ENCODE measurements around the gene GLUL.
"Not testable (repeated sequence)": the region's sequence is repeated elsewhere in the genome, so short reads cannot be mapped to it uniquely, and the experiment has no call there.

The GLUL gene

DNA sequence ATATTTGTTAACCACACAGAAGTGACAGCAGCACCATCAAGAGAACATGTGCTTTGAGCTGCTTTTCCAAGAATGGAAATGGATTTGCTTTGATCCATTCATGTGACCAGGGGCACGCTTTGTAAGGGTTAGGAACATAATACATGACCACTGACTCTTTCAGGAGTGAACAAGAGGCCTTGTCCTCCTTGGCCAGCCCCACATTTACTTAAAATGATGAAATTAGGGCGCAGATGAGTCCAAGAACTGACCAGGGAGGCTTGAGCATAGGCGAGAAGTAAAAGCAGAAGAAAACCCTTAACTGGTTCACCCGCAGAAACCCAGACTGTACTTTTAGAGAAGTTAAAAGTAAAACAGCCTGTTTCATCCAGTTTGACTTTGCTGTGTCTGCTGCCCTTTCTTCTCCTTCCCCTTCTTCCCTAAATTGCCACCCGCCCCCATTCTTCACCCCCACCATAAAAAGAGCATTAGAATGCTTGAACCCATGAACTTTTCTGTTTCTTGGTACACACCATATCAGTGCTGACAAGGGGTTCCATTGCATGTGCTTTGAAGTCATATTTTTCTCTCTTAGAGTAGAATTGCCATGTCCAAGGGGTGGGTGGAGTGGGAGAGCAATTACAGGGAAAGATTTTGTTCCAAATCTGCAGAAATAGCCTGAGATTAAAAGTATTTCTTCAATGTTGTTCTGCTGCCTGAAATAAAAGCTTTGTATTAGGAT is 2.6 kb upstream of the GLUL start:
- no peak for DNase-seq (ENCODE audit: low spot score)

DNA sequence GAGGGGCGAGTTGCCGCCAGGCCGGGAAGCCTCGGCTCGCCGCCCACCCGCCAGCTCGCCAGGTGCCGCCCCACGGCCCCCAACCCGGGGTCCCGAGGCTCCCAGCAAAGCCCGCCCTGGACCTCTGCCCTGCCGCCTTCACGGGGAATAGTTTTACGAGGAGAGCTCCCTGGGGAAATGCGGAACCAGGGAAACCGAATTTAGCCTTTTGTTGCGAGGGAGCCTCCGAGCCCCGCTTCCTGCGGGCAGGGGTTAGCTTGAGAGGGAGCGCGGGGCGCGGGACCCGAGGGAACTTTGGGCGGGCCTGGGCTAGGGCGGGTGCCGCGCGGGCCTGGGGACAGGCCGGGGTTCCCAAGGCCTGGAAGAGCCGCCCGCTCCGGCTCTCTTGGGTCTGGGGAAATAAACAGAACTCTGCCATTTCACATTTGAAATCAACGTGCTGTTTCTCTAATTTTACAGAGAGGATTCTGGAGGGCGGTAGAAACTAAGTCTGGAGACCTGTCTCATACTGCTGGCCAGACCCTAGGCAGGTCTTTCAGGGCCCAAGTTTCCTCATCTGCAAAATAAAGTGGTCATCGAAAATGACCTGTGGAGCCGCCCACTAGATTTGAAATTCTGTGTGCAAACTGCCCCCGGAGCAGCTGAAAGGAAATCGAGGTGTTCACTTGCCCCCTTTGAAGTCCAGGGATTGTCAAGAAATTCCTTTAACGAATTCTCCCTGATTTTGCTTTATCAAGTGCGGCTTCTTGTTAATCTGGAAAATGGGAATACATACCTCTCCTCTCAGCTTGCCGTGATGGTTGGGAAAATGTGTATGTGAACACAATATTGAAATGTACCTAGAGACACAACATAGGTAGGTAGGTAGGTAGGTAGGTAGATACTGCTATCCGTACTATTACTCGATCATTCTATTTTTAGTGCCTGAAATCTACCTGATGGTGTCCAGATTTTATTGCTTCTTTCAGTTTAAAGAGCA is 749 bp upstream of the GLUL start:
- DNase-seq (ENCODE audit: low spot score): peak; percentile 35

- no peak for DNase-seq (ENCODE audit: low spot score)
Observed at GRCh38 chr1:182391028-182391361, 595 bp downstream of the GLUL start.

DNA sequence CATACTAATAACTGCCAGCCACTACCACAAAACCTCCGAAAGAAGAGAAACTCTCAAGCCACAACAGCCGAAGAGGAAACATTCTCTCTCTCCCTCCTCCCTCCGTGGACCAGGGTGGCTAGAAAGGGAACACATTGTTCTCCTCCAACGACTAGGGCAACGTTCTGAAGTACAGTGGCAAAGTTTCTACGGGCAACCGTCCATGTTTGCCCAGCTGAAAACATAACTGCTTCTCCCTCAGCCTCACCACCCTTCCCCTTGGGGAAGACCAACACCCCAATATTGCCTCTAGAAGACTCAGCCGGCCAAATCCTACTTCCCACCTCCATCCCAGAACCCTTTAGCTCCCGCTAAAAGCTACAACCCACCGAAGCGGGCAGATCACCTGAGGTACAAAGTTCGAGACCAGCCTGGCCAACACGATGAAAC is 2.0 kb downstream of the GLUL start:
- DNase-seq (ENCODE audit: low spot score): no peak

- DNase-seq (ENCODE audit: low spot score): no peak
Observed at GRCh38 chr1:182388392-182389134, 3.0 kb downstream of the GLUL start.

DNA sequence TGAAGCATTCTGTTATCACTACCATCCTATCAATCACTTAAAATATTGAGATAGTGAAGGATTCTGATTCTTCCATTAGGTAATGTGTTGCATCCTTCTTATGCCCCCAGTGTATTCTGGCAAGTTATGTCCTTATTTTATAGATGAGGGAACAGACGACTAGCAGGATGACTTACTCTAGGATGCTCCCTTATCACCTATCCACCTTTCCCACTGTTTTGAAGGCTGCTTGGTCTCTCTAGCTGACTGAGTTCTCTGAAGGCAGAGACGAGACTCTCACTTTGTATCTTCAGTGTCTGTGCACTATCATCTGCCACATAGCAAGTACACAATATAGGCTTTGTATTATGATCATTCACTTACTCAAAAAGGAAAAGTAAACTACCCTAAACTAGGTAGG is 4.0 kb downstream of the GLUL start:
- no peak for DNase-seq (ENCODE audit: low spot score)

- no peak for DNase-seq (ENCODE audit: low spot score)
Observed at GRCh38 chr1:182386980-182387379, 4.6 kb downstream of the GLUL start.

- DNase-seq (ENCODE audit: low spot score): no peak
Observed at GRCh38 chr1:182385885-182386853, 5.4 kb downstream of the GLUL start.

DNA sequence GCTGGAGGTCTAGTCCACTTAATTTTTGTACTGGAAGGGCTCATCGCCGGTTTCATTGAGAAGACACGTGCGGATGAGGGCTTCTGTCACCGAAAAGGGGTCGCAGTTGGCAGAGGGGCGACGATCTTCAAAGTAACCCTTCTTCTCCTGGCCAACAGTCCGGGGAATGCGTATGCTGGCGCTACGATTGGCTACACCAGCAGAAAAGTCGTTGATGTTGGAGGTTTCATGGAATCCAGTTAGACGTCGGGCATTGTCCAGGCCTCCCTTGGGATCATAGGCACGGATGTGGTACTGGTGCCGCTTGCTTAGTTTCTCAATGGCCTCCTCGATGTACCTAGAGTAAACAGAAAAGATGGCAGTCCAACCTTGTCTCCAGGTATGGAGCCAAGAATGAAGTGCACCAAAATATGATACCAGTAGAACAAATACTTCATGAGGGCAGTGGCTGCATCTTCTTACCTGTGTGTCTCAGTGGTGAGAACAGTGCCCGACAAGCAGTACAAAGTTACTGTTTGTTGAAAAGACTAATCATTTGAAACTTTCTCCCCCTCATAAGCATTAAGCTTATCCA is 7.1 kb downstream of the GLUL start:
- no peak for DNase-seq (ENCODE audit: low spot score)

DNA sequence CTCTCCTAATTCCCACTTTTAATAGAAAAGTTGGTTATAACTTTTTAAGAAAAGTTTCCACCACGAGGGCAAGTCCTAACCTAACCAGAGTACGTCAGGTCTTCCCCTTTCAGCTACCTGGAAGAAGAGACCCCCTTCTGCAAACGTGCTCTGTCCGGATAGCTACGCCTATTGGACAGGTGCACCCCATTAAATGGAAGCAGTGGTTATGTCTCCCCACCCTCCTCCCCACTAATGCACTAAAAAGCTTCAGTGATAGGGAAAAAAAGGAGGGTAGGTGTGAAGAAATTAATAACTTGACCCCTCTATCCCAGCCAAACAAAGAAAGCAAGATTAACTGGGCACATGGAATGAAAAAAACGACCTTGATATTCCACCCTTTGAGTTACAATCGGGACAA is 7.7 kb downstream of the GLUL start:
- no peak for DNase-seq (ENCODE audit: low spot score)

DNA sequence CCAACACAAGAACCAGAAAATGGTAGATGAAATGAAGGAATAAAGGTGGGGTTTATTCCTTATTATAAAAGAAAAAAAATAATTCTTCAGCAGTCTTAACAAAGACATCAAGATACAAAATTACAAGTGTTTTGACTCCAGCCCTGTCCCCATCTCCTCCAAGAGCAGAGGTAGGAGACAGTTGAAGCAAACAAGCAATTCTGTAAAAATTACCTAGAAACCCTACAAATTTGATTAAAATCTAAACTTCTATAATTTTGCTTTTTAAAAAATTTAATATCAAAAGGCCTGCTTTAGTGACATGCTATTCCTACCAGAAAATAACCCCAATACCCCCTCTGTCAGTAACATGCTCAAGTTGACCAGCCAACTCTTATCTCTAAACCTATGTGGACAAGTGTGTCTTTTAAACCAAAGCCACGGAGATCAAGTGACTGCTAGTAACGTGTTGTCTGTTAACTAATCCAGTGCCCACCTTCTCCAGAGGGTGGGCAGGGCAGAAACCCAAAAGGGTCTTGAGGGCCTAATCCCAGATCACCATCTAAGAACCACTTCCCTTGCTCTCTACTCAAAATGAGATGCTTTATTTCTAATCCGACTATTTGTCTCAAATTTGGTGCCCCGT is 8.4 kb downstream of the GLUL start:
- DNase-seq (ENCODE audit: low spot score): no peak

GRCh38 chr1:182381962-182382819 is 9.4 kb downstream of the GLUL start:
- DNase-seq (ENCODE audit: low spot score): no peak

DNA sequence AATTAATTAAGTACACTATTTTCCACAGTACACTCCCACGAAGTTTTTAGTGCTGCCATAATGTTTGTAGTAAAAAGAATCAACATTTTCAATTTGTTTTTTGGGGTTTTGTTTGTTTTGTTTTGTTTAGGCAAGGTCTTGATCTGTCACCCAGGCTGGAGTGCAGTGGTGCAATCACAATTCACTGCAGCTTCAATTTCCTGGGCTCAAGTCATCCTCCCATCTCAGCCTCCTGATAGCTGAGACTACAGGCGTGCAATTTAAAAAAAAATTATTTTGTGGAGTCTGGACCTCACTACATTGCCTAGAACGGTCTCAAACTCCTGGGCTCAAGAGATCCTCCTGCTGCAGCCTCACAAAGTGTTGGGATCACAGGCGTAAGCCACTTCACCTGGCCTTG is 11.4 kb downstream of the GLUL start:
- no peak for DNase-seq (ENCODE audit: low spot score)

DNA sequence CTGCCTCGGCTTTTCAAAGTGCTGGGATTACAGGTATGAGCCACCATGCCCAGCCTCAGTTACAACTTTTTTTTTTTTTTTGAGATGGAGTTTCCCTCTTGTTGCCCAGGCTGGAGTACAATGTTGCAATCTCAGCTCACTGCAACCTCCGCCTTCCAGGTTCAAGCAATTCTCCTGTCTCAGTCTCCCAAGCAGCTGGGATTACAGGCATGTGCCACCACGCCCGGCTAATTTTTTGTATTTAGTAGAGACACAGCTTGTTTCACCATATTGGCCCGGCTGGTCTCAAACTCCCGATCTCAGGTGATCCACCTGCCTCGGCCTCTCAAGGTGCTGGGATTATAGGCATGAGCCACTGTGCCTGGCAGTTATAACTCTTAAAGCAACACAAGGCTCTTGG is 11.8 kb downstream of the GLUL start:
- DNase-seq (ENCODE audit: low spot score): not testable (repeated sequence)

DNA sequence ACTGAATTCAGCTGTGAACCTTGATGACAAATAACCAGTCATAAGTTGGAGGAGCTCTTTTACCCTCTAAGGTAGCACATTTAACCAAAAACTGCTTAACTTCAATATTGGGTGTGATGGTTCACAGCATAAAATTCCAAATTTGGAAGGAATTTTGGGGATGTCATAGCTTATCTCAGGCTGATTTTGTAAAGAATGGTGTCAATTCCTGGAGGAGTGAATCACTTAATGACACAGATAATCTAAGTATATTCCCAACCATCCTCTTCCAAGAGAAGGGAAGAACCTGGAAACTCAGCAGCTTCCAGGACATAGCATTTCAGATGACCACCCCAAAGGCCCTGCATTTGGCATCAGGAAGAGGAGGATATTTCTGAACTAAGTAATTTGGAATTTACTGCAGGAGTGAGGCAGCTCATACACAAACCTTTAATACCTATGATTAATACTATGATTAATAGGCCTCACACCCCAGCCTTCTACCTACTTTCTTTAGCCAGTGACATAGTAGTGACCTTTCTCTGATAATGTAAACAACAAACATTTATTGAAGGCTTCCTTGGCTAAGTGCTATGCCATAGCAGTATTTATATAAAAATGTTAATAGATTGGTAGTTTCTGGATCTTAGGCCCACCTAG is 14.5 kb downstream of the GLUL start:
- DNase-seq (ENCODE audit: low spot score): no peak

GRCh38 chr1:182374101-182374834 is 17.3 kb downstream of the GLUL start:
- no peak for DNase-seq (ENCODE audit: low spot score)

DNA sequence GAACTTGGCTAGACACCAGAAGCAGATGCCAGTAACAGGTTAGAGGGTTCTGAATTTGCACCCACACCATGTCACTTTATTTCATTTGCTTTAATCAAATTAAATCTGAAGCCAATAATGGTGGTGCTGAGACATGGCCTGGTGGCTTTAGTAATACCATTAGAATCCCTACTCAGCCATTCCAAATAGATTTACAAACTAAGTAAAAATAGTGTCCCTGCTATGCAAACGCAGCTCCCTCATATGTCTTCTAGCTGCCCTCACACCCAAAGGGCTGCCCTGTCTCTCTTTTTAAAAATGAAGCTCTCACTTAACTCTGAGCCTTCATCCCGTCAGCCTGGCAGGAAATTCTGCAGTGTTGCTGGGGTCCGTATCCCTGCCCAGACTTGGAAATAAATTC is 21.1 kb downstream of the GLUL start:
- no peak for DNase-seq (ENCODE audit: low spot score)

DNA sequence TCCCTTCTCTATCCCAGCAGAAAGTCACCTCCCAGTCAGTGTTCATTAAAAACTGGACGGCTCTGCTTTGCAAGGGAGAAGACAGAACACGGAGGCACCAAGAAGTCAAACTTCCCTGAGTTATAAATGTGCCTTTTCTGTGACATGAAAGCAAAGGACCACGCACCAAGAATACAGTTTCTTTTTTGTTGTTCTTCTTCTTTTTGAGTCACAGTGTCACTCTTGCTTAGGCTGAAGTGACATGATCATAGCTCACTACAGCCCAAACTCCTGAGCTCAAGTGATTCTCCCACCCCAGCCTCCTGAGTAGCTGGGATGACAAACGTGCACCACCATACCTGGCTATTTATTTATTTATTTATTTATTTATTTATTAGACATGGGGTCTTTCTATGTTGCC is 22.7 kb downstream of the GLUL start:
- no peak for DNase-seq (ENCODE audit: low spot score)

Data from germinal center (tissue), 1 donor.